ENCODE data around the gene RPL27. TPM values are rescaled to one million over a fixed set of nuclear protein-coding genes. Genes with fewer than 3 reads are reported as not detected.

The RPL27 gene
- total RNA-seq = 736 and 777 TPM in 2 replicates

GRCh38 chr17:42997984-42998938 lies at the start of gene RPL27:
Gene RPL27 (plus strand): TSS chr17:42998419. CDS start chr17:42998751, 332 bp downstream.

GRCh38 chr17:42964161-42964932 lies 33.9 kb upstream of the RPL27 start, which contains the start of gene AARSD1:
Gene AARSD1 (minus strand): TSS chr17:42964454. CDS start chr17:42964440, 14 bp downstream.

DNA sequence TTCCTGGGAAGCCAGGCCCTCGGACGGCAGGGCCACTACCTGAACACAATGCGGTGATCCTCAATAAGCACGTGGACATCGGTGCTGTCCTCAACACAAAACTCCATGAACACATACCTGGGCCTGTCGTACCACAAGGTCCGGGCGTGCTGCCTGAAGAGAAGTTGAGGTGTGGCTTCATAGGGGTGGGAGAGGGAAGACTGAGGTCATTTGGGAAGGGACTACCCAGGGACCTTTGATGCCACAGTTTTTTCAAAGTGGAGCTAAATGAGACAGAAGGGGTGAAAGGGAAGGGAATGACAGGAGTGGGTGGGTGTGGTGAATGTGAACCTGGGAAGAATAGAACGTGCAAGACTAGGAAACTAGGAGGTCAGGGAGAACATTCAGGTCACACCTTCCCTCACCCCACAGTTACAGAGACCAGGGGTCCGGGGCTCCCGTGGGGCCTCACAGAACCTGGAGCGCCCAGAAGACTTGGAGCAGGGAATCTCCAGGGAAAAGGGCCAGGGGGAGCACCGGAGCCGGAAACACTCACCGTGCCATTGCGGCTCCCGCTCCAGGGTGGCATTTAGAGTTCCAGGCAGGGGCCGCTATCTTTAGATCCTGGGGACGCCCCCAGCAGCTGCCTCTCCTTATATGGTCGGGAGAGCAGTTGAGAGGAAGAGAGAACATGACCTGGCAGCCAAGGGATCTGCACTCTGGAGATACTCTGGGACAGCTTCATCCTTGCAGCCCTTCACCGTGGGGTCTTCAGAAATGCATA lies 18.5 kb upstream of the RPL27 start, which contains the start of gene PTGES3L:
Gene PTGES3L, minus strand, starts transcription at position 570 of the 763 bp plus-strand sequence. Its CDS starts 27 bp downstream, at position 543.

GRCh38 chr17:42980274-42980765 lies 17.9 kb upstream of the RPL27 start, which contains the start of gene RUNDC1:
Gene RUNDC1 (plus strand): TSS chr17:42980565. CDS start chr17:42980577, 12 bp downstream.

GRCh38 chr17:43006639-43007551 lies 8.7 kb downstream of the RPL27 start, which contains the start of gene IFI35:
Gene IFI35 (plus strand): TSS chr17:43006784. CDS start chr17:43006948, 164 bp downstream.

GRCh38 chr17:43021741-43022512 lies 23.7 kb downstream of the RPL27 start, which contains the start of gene VAT1:
Gene VAT1 (minus strand): TSS chr17:43022385. CDS start chr17:43022322, 63 bp downstream.

DNA sequence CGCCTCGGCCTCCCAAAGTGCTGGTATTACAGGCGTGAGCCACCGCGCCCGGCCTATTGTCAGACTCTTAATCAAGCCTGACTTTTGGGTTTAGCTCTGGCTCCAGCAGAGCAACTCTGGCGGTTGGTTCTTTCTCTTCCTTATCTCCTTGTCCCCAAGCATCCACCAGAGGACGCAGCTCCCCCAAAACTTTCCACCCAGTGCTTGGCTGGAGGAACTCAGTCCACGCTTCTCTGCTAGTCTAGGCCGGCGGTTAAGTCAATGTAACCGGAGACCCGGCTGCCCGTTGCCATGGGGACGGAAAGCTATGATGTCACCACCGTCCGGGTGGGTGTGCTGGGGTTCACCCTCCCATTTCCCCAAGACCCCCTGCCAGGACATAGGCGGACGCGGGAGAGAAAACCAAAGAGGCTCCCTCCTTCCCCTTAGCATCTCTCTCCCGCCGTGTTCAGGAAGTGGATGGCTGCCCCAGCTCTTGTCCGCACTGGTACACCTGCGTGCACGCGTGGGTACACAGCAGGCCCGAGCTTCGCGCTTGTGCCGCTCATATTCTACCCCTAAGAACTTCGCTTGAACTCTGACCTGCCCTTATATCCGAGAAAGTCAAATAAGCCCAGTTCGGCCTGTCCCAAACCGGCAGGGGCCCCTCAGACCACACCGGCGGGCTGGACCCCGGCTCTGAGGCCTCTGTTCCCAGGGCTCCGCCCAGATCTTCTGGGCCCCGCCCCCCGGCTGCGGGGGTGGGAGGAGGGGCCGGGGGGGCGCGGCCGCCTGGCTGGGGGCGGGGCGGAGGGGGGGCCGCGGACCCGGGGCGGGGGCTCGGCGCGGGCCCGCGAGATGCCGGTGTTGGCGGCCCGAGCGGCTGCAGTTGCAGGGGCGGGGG lies 26.4 kb downstream of the RPL27 start, which contains the start of gene RND2:
Gene RND2, plus strand, starts transcription at position 825 of the 883 bp plus-strand sequence. CDS start 117 bp downstream, outside the sequence.

Other genes starting within 250 kb of the RPL27 start
- gene RAMP2, start 237.2 kb upstream of the RPL27 start, total RNA-seq = 4.4 and 30.8 TPM in 2 replicates
- 35.5 and 41.0 TPM in 2 replicates for gene VPS25, start 225.0 kb upstream of the RPL27 start, total RNA-seq
- 1.3 and 13.0 TPM in 2 replicates for gene WNK4, start 217.8 kb upstream of the RPL27 start, total RNA-seq
- gene COA3, start 199.7 kb upstream of the RPL27 start, total RNA-seq = 55.1 and 59.4 TPM in 2 replicates
- gene CNTD1, start 199.6 kb upstream of the RPL27 start, total RNA-seq = not detected in 2 replicates
- gene BECN1, start 174.1 kb upstream of the RPL27 start, total RNA-seq = 116 and 169 TPM in 2 replicates
- gene PSME3, start 165.0 kb upstream of the RPL27 start, total RNA-seq = 55.7 and 87.4 TPM in 2 replicates
- gene AOC2, start 153.8 kb upstream of the RPL27 start, total RNA-seq = 0.49 and 0.69 TPM in 2 replicates
- 0.31 and 0.32 TPM in 2 replicates for gene AOC3, start 147.2 kb upstream of the RPL27 start, total RNA-seq
- gene G6PC1, start 97.6 kb upstream of the RPL27 start, total RNA-seq = not detected in 2 replicates
- gene AARSD1, start 34.0 kb upstream of the RPL27 start, total RNA-seq = 14.4 and 18.0 TPM in 2 replicates
- 0.06 and 0.16 TPM in 2 replicates for gene PTGES3L, start 18.3 kb upstream of the RPL27 start, total RNA-seq
- 7.3 and 13.3 TPM in 2 replicates for gene RUNDC1, start 17.9 kb upstream of the RPL27 start, total RNA-seq
- gene IFI35, start 8.4 kb downstream of the RPL27 start, total RNA-seq = 10.4 and 21.9 TPM in 2 replicates
- gene VAT1, start 24.0 kb downstream of the RPL27 start, total RNA-seq = 230 and 259 TPM in 2 replicates
- gene RND2, start 26.8 kb downstream of the RPL27 start, total RNA-seq = 0.16 and 0.19 TPM in 2 replicates
- 16.8 and 25.1 TPM in 2 replicates for gene BRCA1, start 126.9 kb downstream of the RPL27 start, total RNA-seq
- 70.4 and 94.5 TPM in 2 replicates for gene NBR1, start 172.8 kb downstream of the RPL27 start, total RNA-seq
- gene TMEM106A, start 213.5 kb downstream of the RPL27 start, total RNA-seq = 0.81 and 4.0 TPM in 2 replicates
- not detected in 2 replicates for gene CCDC200, start 230.2 kb downstream of the RPL27 start, total RNA-seq
- gene RNU2-1, start 235.6 kb downstream of the RPL27 start, total RNA-seq = not detected in 2 replicates